ENCODE data around the gene MYH10.
"Not testable (repeated sequence)": the region's sequence is repeated elsewhere in the genome, so short reads cannot be mapped to it uniquely, and the experiment has no call there.

MYH10 gene

DNA sequence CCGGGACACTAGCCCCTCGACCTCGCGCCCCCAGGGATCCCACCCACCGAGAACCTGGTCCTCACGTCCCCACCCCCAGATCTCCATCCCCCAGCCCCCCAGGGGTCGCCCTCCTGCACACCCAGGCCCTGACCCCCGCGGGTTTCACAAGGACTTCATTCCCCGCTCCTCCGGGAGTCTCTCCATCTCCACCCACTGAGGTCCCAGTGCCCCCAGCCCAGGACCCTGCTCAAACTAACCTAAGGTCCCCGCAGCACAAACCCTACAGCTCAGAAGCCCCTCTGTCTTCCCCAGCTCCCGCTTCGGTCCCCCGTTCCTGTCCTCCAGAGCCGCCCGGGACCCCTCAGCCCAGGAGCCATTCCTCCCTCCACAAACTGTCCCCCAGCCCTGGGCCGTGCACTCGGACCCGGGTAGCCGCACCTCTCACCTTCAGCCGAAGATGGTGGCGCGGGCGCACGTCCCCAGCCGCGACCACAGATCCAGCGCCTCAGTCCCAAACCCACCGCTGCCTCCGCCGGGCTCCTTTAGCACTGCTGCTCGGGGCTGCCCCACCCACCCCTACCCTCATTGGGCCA lies at the start of gene MYH10:
MYH10 (minus strand) TSS at position 499 of the 575 bp plus-strand sequence. CDS start 7,479 bp downstream, outside the sequence.
- DNase-seq (ENCODE audit: low read depth in 1 of 2, low spot score in 1 of 2): no peak

DNA sequence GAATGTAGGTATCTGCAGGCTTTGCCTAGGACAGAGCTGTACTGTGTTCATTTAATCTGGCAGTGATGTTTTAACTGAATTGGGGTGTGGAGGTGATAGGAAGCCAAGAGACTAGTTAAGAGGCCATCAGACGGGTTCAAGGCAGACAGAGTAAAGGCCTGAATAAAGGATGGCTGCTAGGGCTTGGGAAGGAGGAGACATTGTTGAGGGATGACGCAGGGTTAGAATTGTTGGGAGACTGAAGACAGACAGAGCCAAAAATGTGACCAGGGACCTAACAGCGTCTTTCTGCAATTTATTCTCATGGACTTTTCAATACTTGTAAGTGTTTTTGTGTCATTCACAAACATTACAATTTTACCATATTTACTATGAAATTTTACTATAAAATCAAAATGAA lies 48.6 kb upstream of the MYH10 start:
- DNase-seq (ENCODE audit: low read depth in 1 of 2, low spot score in 1 of 2): no peak

DNA sequence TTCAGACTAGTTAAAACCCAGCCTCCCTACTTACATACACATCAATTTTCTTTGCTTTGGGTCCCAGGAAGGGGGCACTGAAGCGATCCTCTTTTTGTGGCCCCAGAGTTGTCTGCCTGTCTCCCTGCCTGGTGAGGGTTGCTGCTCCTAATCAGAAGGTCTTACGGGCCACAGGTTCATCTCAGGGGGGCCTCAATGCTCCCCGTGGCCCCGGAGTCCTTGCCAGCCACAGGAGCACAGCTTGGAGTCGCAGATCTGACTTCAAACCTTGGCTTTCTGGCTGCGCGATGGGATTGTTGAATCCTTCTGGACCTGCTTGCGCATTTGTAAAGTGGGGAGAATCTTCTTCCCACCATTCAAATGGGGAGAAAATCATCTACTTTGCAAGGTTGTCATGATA lies 44.8 kb upstream of the MYH10 start:
- DNase-seq (ENCODE audit: low read depth in 1 of 2, low spot score in 1 of 2): no peak

DNA sequence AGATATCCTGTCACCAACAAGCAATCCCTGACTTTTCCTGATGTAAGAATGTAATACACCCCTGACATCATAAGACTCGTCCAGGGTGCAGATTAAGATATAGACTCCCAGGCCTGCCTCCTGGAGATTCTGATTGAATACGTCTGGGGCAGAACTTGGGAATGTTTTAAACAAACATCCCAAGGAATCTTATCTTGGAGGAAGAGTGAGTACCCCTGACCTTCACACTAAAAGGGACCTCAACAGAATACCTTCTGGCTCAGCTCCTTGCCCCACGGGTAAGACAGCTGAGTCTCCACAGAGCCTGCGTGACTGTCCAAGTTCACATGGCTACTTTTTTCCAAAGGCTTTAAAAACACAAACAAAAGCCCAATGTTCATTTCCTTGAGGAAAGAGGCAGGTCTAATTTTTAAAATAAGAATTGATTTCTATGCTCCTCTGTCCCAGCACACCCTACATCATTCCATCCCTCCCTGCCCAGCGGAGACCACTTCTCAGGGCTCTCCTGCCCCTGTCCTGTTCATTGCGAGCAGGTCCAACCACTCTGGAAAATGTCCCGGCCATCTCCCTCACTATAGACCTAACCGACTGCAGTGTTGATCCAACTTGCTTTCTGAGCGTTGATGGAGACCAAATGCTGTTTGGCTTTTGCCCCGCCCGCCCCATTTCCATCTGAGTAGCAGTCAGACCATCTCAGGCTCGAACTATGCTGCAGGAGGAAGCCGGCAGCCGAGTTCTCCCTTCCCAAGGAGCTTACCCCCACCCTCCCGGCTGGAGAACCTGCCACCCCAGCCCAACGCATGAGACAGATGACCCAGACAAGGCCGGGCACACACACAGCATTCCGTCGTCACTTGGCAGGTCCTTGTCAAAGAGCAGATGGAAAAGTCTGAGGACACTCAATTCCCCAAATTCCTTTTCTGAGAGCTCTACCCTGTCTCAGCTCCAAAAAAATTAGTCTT lies 44.1 kb upstream of the MYH10 start:
- no peak for DNase-seq (ENCODE audit: low read depth in 1 of 2, low spot score in 1 of 2)

DNA sequence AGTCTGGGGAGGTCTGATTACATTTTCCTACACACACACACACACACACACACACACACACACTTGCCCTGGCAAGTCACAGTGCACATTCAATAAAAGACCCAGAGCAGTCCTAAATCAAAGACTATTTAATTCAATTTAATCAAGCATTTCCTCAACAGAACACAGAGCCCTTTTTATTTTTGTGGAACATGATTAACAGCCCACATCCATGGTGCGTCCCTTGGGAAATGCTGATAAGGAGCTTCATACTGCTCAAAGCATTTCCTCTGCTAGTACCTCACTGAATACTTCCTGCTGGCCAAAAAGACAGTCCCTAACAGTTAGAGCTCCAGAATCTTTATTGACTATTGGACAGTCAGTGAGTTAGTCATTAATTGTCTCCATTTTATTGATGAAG lies 43.1 kb upstream of the MYH10 start:
- no peak for DNase-seq (ENCODE audit: low read depth in 1 of 2, low spot score in 1 of 2)

DNA sequence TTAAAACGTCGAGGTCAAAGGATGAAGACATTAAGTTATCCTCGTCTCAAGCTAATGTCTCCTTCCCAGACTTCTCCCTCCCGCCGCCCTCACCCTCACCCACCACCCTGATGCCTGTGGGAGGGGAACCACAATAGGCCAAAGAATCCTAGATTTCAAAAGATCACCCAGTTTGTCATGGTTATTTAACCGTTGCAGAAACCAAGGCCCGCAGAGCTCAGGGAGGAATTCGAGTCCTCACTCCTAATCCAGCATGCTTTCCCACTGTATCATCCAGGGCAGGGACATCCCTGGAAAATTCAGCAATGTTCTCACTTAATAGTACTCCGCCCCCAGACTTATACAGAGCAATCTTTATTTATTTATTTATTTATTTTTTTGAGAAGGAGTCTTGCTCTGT lies 41.8 kb upstream of the MYH10 start:
- no peak for DNase-seq (ENCODE audit: low read depth in 1 of 2, low spot score in 1 of 2)

DNA sequence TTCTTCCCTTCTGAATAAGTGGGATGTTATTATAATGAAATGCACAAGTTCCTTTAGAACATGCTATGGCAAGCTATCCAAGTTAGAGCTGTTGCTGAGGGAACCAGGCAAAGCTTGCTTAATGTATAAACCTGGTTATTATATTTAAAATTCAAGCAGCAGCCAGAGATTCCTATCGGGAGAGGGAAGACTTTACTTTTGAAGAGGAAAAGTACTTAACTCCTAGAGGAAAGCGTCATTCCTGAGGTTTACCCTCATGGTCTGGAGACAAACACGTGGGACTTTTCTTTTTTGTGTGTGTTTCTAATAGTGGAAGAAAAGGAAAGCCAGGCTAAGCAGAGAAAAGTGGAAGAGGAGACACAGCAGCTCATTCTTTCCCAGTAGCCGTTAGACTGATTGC lies 39.9 kb upstream of the MYH10 start:
- no peak for DNase-seq (ENCODE audit: low read depth in 1 of 2, low spot score in 1 of 2)

DNA sequence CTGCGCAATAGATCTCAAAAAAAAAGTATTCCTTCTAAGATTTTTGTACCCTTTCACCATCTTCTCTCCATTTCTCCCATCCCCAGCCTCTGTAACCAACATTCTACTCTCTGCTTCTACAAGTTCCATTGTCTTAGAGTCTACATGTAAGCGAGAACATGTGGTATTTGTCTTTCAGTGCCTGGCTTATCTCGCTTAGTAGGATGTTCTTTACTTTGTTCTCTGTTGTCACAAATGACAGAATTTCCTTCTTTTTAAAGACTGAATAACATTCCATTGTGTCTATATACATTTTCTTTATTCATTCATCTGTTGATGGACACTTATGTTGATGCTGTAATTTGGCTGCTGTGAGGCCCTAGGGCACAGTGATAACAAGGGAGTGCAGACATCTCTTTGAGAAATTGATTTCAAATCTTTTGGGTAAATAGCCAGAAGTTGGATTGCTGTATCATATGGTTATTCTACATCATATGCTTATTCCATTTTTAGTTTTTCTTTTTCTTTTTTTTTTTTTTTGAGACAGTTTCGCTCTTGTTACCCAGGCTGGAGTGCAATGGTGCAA lies 37.7 kb upstream of the MYH10 start:
- DNase-seq (ENCODE audit: low read depth in 1 of 2, low spot score in 1 of 2): no peak

DNA sequence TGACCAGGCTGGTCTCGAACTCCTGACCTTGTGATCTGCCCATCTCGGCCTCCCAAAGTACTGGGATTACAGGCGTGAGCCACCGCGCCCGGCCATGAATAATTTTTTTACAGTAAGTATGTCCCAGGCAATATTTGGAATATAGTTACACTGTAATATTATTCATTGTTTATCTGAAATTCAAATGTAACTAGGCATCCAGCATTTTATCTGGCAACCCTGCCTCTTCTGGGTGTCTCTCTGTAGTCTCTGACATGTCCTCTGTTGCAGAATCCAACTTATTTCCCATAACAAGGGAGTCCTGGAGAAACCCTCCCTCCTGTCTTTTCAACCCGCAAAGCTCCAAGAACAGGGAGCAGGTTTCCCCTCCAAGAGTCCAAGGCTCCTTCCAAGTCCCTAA lies 36.9 kb upstream of the MYH10 start:
- DNase-seq (ENCODE audit: low read depth in 1 of 2, low spot score in 1 of 2): no peak

DNA sequence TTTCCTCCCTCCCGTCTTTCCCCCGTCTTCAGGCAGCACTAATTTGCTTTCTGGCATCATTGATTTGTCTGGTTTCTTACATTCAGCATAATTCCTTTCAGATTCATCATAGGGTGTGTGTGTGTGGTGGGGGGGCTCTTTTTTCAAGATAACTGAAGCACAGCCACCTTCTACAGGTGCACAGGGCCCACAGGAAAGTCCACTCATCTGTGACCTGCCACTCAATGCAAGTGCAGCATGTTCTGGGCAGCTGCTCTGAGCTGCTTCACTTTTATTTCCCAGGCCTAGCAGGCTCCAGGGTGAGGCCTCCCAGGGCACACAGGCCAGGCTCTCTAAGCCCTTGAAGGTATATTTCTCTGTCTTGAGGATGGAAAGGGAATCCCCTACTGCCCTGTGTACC lies 35.2 kb upstream of the MYH10 start:
- no peak for DNase-seq (ENCODE audit: low read depth in 1 of 2, low spot score in 1 of 2)

DNA sequence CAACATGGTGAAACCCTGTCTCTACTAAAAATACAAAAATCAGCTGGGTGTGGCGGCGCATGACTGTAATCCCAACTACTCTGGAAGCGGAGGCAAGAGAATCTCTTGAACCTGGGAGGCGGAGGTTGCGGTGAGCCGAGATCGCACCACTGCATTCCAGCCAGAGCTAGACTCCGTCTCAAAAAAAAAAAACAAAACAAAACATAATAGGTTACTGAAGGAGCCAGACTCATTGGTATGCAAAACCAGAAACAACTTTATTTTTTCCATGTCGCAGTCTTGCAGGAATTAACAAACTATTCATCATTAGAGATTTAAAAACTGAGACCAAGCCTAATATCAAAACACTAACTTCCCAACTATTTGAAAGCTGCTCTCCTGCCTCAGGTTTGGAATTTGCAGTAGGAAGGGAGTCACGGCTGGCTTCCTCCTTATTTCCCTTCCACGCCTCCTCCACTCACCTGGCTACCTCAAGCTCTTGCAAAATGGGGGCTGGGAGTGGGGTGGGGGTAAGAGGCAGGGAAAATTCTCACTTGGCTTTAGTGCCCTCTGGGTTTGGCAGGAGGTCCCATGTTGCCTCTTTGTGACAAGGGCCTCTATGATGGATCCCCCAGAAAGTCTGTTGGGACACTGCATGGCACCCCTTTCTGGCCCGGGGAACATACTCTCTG lies 34.1 kb upstream of the MYH10 start:
- no peak for DNase-seq (ENCODE audit: low read depth in 1 of 2, low spot score in 1 of 2)

DNA sequence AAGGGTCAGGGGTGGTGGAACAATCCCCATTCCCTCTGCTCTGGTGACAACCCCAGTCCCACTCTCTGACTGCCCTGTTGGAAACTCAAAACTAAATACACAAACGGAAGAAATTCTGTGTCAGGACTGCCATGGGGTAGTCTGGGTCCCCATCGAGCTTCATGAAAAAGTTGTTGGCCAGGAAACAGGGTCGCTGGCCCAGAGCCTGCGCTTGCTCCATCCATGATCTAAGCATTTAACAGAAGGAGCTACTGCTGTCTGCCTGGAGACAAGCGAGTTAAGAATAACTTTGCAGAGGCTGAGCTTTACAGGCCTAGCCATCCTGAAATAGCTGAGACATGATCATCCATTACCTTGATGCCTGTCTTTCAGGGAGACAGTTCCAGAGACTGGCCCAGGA lies 32.4 kb upstream of the MYH10 start:
- no peak for DNase-seq (ENCODE audit: low read depth in 1 of 2, low spot score in 1 of 2)

DNA sequence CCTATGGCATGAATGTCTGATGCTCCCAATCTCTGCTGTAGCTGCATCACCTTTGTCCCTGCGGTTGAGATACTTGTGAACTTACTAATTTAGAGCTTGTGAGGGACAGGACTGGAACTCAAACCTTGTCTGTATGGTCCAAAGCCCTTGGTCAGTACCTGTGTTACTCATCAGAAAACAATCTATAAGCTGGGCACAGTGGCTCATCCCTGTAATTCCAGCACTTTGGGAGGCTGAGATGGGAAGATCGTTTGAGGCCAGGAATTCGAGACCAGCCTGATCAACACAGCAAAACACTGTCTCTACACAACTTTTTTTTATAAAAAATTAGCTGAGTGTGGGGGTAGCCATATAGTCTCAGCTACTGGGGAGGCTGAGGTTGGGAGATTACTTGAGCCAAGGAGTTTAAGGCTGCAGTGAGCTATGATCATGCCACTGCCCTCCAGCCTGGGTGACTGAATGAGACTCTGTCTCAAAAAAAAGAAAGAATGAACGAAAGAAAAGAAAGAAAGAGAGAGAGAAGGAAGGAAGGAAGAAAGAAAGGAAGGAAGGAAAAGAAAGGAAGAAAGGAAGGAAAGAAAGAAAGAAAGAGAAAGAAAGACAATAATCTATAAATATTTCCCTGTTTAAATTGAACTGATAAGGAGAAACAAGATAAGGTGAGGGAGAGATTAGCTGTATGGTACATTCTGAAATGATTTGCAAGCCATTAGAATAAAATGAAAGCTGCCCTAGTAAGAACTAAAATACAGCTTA lies 31.7 kb upstream of the MYH10 start:
- no peak for DNase-seq (ENCODE audit: low read depth in 1 of 2, low spot score in 1 of 2)

DNA sequence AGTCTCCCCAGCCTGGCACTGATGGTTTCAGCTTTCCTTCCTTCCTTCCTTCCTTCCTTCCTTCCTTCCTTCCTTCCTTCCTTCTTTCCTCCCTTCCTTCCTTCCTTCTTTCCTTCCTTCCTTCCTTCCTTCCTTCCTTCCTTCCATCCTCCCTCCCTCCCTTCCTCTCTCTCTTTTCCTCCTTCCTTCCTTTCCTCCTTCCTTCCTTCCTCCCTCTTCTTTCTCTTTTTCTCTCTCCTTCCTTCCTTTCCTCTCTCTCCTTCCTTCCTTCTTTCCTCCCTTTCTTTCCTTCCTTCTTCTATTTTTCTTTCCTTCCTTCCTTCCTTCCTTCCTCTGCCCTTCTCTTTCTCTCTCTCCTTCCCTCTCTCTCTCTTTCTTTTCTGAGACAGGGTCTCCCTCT lies 30.2 kb upstream of the MYH10 start:
- DNase-seq (ENCODE audit: low read depth in 1 of 2, low spot score in 1 of 2): not testable (repeated sequence)

DNA sequence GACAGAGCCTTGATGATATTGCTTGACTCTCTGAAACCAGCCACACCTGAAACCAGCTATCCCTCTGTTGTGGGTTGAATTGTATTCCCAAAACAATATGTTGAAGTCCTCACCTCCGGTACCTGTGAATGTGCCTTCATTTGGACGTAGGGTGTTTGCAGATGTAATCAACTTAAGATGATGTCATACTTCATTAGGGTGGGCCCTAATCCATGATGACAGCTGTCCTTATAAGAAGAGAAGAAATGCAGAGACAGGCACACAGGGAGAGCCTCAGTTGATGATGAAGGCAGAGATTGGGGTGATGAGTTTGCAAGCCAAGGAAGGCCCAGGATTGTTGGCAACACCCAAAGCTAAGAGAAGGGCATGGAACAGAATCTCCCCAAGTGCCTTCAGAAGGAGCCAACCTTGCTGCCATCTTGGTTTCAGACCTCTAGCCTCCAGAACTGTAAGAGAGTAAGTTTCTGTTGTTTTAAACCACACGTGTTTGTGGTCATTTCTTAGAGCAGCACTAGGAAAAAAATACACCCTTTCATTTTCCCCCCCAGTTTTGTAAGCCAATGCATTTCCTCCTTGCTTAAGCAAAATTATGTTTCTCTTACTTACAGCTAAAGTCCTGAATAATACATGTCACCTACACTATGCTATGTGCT lies 29.4 kb upstream of the MYH10 start:
- DNase-seq (ENCODE audit: low read depth in 1 of 2, low spot score in 1 of 2): no peak

DNA sequence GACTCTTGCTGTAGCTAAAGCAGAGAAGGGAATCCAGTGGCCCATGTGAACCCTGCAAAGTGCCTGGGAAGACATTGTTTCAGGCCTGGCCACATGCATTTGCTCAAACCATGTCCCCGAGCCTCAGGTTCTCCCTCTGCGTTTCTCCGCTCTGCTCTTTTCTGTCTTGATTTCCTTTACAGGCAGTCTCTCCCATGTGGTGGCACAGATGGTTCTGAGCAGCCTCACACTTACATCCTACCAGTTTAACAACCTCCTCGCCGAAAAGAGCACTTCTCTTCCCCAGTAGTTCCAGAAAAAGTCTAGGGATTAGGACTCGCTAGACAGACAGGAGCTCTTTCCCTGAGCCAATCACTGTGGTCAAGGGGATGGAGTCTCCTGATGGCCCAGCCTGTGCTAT lies 28.3 kb upstream of the MYH10 start:
- DNase-seq (ENCODE audit: low read depth in 1 of 2, low spot score in 1 of 2): no peak

DNA sequence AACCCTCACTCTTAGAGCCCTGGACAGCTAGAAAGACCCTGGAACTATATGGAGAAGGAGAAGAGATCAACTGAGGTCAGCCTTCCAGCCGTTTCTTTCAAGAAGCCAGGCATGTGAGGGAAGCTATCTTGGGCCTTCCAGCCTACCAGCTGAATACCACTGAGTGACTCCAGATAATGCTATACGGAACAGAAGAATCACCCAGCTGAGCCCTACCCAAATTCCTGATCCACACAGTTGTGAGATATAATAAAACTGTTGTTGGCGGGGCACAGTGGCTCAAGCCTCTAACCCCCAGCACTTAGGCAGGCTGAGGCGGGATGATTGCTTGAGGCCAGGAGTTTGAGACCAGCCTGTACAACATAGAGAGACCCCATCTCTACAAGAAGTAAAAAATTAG lies 26.2 kb upstream of the MYH10 start:
- DNase-seq (ENCODE audit: low read depth in 1 of 2, low spot score in 1 of 2): no peak

DNA sequence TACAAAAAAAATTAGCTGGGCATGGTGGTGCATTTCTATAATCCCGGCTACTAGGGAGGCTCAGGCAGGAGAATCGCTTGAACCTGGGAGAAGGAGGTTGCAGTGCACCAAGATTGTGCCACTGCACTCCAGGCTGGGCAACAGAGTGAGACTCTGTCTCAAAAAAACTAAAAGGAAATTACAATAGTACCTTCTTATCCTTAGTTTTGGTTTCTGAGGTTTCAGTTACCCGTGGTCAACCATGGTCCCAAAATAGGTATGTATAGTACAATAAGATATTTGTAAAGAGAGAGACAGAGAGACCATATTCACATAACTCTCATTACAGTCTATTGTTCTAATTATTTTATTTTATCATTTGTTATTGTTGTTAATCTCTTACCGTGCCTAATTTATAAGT lies 24.3 kb upstream of the MYH10 start:
- DNase-seq (ENCODE audit: low read depth in 1 of 2, low spot score in 1 of 2): no peak

DNA sequence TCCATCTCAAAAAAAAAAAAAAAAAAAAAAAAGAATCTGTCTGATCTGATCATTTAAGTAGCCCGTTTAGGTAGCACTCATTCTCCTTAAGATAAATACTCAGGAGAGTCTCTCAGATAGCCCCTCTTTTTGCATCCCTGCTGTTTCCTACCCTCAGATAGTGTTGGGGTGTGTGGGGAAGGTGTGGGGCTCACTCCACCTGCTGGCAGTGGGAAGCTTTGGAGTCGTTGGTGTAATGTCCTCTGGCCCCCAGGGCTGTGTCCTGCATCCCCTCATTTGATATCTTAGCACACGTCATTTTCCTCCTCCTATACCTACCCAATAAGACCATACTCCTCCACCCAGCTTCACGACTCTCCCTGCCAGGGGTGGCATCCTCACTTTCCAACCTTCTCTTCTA lies 20.5 kb upstream of the MYH10 start:
- no peak for DNase-seq (ENCODE audit: low read depth in 1 of 2, low spot score in 1 of 2)

DNA sequence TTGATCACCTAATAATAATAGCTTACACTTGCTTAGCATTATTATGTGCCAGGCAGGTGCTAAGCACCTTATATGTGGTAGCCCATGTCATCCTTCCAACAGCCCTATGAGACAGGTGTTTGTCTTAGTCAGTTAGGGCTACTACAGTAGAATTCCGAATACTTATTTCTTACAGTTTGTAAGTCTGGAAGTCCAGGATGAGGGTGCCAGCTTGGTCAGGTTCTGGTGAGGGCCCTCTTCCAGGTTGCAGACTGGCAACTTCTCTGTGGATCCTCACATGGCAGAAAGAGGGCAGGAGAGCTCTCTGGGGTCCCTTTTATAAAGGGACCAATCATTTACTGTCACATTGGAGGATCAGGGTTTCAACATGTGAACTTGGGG lies 19.6 kb upstream of the MYH10 start:
- no peak for DNase-seq (ENCODE audit: low read depth in 1 of 2, low spot score in 1 of 2)
